ENCODE measurements around the gene ANKS6. TPM values are rescaled to one million over a fixed set of nuclear protein-coding genes. Genes with fewer than 3 reads are reported as not detected.
A peak's percentile ranks its signal among the peaks of the same experiment; 100 is the strongest.

Gene ANKS6
- total RNA-seq, 2 experiments from 2014 or later = 11.8 to 12.2 TPM

- no peak for TF ChIP-seq CTCF (IDR thresholded peaks at IDR 0.05)
- POLR2A ChIA-PET = no interaction called here
- no peak overlapping the region for H3K27ac ChIP-seq (ENCODE audit: low read depth in 1 of 2, low read length in 2 of 2)
- peaks cover 10% of the 10 kb centered on the region for H3K4me1 Mint-ChIP-seq (ENCODE audit: low read depth)
- H3K4me3 Mint-ChIP-seq = no peak overlapping the region
- peaks cover 7% of the 10 kb centered on the region for H3K4me1 ChIP-seq (ENCODE audit: insufficient read depth, low read length)
- peaks cover 4% of the 10 kb centered on the region in 2 experiments for H3K27me3 ChIP-seq (ENCODE audit: control insufficient read depth in 1 of 2, insufficient read depth in 2 of 2, low read length in 2 of 2)
- CTCF ChIA-PET = no interaction called here
- no peak for DNase-seq
- no peaks in the 10 kb centered on the region for H3K9me3 Mint-ChIP-seq
- no peaks in the 10 kb centered on the region for H3K36me3 ChIP-seq (ENCODE audit: insufficient read depth, low read length)
- H3K27me3 Mint-ChIP-seq = peaks cover 8% of the 10 kb centered on the region
- H3K36me3 Mint-ChIP-seq (ENCODE audit: low read depth) = peaks cover 6% of the 10 kb centered on the region
- intact Hi-C loops (cut with DNase I, micrococcal nuclease) = loop anchor here in 1 of 2 experiments (10.0 kb wide), 5 partner anchors 343 to 1303 kb away; partner anchors contain the start of genes NCBP1, STX17 and TSTD2
- no peak overlapping the region for H3K27ac Mint-ChIP-seq
- H3K4me3 ChIP-seq (ENCODE audit: low read length) = no peak overlapping the region
- no peaks in the 10 kb centered on the region for H3K9me3 ChIP-seq (ENCODE audit: control insufficient read depth in 1 of 2, insufficient read depth in 1 of 2, low read length in 2 of 2)
- no peak for ATAC-seq (ENCODE audit: poor library complexity)
Measured at GRCh38 chr9:98801561-98801960, 5.2 kb upstream of the ANKS6 start.

GRCh38 chr9:98798254-98798653 lies 1.9 kb upstream of the ANKS6 start:
- POLR2A ChIA-PET = no interaction called here
- H3K4me1 Mint-ChIP-seq (ENCODE audit: low read depth) = peaks cover 24% of the 10 kb centered on the region
- Histone ChIP-seq H3K4me1 (ENCODE audit: insufficient read depth, low read length) (peaks cover 22% of the 10 kb centered on the region), H3K4me3 (ENCODE audit: low read length) (no peak overlapping the region), H3K36me3 (ENCODE audit: insufficient read depth, low read length) (no peaks in the 10 kb centered on the region), H3K27me3 (ENCODE audit: control insufficient read depth in 1 of 2, insufficient read depth in 2 of 2, low read length in 2 of 2) (peaks cover 4% of the 10 kb centered on the region in 2 experiments), H3K9me3 (ENCODE audit: control insufficient read depth in 1 of 2, insufficient read depth in 1 of 2, low read length in 2 of 2) (no peaks in the 10 kb centered on the region), H3K27ac (ENCODE audit: low read depth in 1 of 2, low read length in 2 of 2) (no peak overlapping the region)
- peaks cover 1% of the 10 kb centered on the region for H3K27me3 Mint-ChIP-seq
- ATAC-seq (ENCODE audit: poor library complexity) (no peak), DNase-seq (no peak)
- CTCF ChIA-PET = no interaction called here
- intact Hi-C loops (cut with DNase I, micrococcal nuclease) = loop anchor here in 1 of 2 experiments (1.0 to 10.0 kb wide), 5 partner anchors 9 to 1627 kb away; partner anchors contain the start of genes ALG2, GALNT12, MSANTD3 and NR4A3
- TF ChIP-seq CTCF (IDR thresholded peaks at IDR 0.05) = no peak
- H3K4me3 Mint-ChIP-seq = peak overlapping the region; percentile 88
- H3K27ac Mint-ChIP-seq = peak overlapping the region; percentile 72
- no peaks in the 10 kb centered on the region for H3K9me3 Mint-ChIP-seq
- H3K36me3 Mint-ChIP-seq (ENCODE audit: low read depth) = peaks cover 6% of the 10 kb centered on the region

GRCh38 chr9:98797491-98797890 lies 1.1 kb upstream of the ANKS6 start:
- Mint-ChIP-seq H3K27ac (peak overlapping the region; percentile 72), H3K4me1 (ENCODE audit: low read depth) (peaks cover 29% of the 10 kb centered on the region), H3K4me3 (peak overlapping the region; percentile 94), H3K9me3 (no peaks in the 10 kb centered on the region), H3K36me3 (ENCODE audit: low read depth) (peaks cover 6% of the 10 kb centered on the region), H3K27me3 (no peaks in the 10 kb centered on the region)
- no peak for ATAC-seq (ENCODE audit: poor library complexity)
- intact Hi-C loops (cut with DNase I, micrococcal nuclease) = loop anchor here in 1 of 2 experiments (5.0 to 10.0 kb wide), 4 partner anchors 425 to 1627 kb away; partner anchors contain the start of genes ALG2, MSANTD3, NR4A3 and SEC61B
- DNase-seq = no peak
- H3K9me3 ChIP-seq (ENCODE audit: control insufficient read depth in 1 of 2, insufficient read depth in 1 of 2, low read length in 2 of 2) = no peaks in the 10 kb centered on the region
- no peak overlapping the region for H3K4me3 ChIP-seq (ENCODE audit: low read length)
- H3K27me3 ChIP-seq (ENCODE audit: control insufficient read depth in 1 of 2, insufficient read depth in 2 of 2, low read length in 2 of 2) = peaks cover 0 to 4% of the 10 kb centered on the region in 2 experiments
- H3K4me1 ChIP-seq (ENCODE audit: insufficient read depth, low read length) = peaks cover 22% of the 10 kb centered on the region
- no peak for TF ChIP-seq CTCF (IDR thresholded peaks at IDR 0.05)
- H3K27ac ChIP-seq (ENCODE audit: low read depth in 1 of 2, low read length in 2 of 2) = no peak overlapping the region
- CTCF ChIA-PET = interaction anchor here (0.8 to 1.6 kb wide), 2 partner anchors 9 to 12 kb away, joined by 3 read pairs; no protein-coding TSS in a partner anchor
- POLR2A ChIA-PET = interaction anchor here (2.3 kb wide), 1 partner anchor 11 kb away, joined by 15 read pairs; the partner anchor contains the start of gene GALNT12
- H3K36me3 ChIP-seq (ENCODE audit: insufficient read depth, low read length) = no peaks in the 10 kb centered on the region

All from CD4-positive, alpha-beta T cell (primary cell).